HG03520 (cell line): Measurements from ENCODE around the gene CTNNA2.

Source experiments
- ATAC-seq: cut with Tn5 transposase; IDR thresholded peaks from one replicate; pipeline ENCODE4 v1.9.1; 2021; ENCODE audit warnings: mild to moderate bottlenecking, moderate library complexity; ENCODE audit not compliant: unreplicated experiment

The CTNNA2 gene

DNA sequence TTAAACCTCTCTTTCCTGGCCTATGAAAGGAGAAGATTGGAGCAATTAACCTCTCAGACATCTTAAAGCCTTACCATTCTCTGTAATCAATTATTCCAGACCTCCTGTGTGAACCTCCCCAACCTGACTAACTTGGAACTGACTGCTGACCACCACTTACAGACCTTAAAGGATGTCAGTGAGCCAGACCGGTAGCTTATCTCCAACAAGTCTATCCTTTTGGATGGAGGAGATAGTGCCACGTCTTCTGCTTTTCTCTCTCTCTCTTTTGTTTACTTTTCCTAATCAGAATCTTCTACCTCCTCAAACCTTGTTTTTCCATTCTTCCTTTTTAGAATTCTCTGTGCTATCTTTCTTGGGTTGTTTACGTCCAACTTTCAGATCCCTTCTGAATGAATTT is 734.5 kb downstream of the CTNNA2 start:
- no peak for ATAC-seq

DNA sequence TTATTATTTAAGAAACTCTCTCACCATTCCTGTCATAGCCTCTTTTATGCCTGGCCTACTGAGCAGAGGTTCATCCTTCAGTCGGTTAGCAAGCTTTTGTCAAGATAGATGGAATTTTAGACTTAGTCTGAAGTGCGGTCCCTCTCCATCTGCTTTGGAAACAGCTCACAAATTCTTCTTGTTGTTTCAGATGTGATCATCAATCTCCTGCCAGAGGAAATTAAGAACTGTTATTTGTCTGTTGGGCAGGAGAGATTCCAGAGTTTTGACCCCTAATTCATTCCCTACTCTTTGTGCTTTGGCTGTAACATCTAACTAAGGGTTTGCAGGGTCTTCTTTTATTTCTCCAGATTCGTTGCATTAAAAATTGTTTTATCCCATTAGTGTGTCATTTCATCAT is 735.3 kb downstream of the CTNNA2 start:
- no peak for ATAC-seq

DNA sequence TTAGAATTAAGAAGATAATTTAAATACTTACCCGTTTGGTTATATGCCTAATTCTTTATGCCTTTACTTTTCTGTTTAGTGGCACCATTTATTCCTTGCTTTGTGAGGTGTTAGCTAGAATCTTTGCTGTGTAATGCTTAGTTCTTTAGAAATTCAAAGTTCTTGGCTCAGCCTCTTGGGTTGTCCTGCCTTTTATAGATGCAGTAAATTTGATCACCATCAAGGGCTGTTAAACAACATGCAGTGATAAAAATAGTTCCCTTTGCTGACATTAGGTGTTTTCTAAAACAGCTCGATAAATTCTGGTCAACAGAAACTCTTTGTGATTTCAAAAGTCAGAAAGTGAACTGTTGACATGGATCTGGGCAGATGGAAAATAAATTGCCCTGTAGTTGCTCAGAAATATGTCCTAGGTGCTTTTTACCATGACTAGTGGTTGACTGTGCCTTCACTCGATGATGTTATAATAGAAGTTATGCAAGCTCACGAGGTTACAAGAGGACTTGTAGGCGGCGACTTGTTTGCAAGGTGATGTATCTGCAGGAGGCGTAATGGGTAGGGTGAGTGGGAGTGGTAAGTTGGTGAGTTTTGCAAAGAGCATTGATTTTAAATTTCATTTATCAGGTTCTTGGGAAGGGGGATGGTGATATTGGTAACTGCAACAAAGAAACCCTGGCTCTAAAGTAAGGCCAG is 739.6 kb downstream of the CTNNA2 start:
- ATAC-seq: no peak

DNA sequence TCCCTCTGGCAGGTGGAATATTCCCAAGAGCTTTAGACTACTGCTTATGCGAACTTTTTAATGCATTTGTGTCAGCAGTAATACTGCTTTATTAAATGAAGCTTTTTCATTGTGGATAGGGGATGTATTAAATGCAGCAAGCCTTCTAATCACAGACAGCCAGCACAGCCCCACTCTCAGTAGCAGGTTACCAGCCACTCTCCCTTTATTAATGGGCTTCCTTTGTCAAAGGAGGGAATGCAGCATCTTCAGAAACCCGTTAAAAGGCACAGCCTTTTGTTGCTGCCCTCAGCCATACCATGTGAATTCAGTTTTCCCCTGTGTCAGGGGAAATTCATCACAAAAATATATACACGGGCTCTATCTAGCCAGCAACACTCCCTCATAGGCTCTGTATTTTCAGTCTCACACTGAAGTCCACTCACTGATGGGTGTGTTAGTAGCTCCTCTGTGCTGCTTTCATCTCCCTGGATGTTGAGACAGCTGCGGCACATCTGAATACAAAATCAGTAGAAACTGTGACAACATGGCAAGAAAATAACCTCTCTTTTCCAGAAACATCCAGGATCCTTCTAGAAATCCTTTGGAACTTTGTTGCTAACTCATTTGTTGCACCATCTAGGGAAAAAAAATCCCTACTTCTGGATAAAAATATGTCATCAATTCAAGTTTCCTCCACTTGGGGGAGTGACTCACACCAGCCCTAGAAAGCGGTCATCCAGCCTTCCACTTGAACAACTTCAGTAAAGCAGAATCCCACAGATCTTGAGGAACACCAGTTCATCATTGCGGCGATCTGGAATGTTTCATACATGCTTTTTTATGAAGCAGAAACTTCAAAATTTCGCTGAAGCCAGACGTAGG is 743.3 kb downstream of the CTNNA2 start:
- ATAC-seq: no peak

DNA sequence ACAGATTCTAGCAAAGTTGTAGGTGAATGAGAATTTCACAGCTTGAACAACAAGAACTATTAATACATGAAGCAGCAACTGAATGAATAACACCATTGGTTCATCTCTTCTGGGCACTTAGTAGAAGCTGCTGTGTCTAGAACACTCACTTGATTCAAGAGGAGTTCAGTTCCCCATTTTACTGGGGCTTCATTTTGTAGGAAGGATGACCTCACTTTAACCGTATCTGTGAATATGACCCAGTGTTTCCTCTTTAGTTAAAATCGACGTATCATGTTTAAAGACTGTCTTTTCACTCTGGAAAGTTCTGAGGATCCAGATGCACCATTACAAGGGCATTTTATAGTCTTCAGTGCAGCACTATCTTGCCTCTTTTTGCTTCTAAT is 743.9 kb downstream of the CTNNA2 start:
- no peak for ATAC-seq

DNA sequence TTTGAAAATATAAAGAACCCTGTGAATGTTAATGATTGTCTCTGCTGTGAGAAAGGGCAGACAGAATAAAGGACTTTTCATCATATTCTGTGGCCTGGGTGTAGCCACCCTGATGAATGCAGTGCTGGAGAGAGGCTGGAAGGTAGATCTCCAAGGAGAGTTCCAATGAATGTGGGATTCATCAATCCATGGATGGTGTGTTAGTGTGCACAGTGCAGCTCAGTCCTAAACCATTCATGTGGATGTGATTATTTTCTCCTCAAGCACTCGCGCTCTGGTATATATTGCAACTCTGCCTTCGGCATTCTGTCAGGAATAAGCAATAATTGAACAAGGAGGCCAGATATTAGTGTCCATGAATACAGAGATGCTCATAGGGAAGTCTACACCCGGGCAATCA is 744.6 kb downstream of the CTNNA2 start:
- ATAC-seq: no peak

DNA sequence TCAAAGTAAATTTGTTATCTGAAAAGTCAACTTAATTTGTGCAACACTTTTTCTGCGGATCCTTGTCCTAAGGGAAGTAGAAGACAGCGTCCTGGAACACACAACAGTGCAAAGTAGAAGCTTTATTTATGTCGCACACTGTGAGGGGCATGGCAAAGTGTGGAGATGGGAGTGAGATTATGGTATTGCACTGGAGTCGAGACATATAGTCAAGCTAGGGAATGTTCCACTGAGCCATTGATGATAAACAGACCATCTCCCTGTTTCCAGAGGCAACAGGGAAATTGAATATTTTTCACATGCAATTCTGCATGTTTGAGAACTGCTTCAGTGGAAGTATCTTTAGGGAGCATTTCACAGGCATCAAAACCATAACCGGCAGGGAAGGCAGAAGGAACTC is 745.5 kb downstream of the CTNNA2 start:
- ATAC-seq: no peak

DNA sequence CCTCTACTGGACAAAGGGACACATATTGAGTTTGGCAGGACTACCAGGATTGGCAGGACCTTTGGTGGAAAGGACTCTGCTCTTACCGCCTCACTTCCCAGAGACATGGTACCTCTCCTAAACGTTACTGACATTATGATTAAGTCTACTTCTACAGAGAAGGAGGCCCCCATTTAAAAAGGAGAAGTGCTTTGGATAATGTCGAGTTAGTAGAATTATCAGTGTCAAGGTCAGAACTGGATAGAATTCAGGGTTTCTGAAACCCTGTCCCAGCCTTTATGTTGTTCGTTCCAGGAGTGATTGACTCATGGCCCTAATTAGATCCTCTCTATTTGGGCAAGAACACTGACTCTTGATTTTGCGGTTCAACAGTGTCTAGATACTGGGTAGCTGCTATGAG is 745.9 kb downstream of the CTNNA2 start:
- no peak for ATAC-seq

DNA sequence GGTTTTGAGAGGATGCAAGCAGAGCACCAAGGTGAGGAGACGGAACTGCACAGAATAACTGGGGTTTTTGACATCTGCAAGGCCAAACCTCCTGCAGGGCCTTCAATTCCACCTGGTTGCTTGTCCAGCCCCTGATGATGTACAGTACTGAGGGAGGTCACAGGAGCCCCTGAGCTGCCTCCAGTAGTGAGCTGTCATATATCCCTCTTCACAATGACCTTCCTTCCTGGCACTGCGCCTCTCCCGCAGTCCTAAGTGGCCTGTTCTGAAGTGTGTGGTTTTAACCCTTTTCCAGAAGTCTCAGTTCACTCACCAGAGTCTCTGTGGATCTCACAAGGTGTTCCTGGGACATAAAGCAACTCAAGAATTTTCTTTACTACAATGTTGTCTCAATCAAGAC is 746.4 kb downstream of the CTNNA2 start:
- no peak for ATAC-seq

DNA sequence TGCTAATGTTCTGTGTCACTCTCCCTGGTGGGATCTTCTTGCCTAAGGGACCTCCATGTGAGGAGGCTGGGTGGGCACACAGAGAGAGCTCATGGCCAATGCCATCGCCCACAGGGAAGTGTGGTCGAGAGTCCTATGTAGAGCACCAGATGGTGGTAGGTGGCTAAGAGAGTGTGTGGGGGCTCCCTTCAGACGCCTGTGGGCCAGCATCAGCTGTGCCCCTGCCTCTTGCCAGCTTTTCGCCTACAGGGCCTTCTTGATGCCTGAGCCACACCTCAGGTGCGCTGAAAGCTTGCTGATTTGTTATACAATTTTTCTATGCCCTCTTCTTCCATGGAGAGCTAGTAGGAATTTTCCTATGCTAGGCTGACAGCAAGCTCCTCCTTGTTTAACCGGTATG is 753.4 kb downstream of the CTNNA2 start:
- no peak for ATAC-seq

DNA sequence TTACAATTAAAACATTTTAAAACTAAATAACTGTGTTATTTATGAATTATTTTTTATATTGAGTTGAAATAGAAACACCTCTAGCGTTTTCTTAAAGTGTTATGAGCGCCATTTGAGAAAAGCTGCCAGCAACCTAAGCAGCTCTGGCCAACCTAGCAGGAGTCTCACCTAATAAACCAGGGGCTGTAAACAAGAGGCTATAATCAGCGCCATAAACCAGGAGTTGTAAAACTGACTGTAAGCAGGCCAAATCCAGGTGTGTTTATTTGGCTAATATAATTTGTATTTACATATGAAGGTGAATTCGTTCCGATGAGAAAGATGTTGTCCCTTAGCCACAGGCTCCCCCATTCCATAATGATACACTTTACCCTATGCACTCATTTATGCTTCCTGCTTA is 757.0 kb downstream of the CTNNA2 start:
- no peak for ATAC-seq

DNA sequence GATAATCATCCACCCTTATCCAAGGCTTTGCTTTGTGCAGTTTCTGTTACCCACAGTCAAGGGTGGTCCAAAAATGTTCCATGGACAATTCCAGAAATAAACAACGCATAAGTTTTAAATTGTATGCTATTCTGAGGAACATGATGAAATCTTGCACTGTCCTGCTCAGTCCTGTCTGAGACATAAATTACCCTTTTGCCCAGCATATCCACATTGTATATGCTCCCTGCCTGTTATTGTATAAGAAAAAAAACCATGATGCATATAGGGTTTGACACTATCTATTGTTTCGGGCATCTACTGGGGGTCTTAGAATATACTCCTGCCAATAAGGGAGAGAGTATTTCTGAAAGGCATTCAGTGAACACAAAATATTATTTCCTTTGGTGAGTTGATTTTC is 767.7 kb downstream of the CTNNA2 start:
- no peak for ATAC-seq

DNA sequence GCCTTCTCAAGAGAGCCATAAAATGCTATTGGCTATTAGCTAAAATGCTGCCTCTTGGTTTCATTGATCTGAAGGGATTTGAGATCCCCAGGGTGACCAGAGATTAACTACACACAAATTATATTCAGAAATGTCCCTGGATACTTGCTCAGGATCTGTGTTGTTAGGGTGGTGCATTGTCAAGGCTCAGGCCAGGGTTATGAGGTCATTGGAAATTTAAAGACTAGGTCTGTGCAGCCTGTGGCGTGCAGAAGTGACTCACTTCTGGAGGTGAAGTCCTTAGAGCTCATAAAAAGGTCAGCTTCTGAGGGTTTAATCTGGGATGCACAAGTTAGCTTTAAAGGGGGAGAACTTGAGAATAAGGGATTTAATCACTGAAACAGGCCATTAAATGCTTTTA is 768.2 kb downstream of the CTNNA2 start:
- no peak for ATAC-seq

DNA sequence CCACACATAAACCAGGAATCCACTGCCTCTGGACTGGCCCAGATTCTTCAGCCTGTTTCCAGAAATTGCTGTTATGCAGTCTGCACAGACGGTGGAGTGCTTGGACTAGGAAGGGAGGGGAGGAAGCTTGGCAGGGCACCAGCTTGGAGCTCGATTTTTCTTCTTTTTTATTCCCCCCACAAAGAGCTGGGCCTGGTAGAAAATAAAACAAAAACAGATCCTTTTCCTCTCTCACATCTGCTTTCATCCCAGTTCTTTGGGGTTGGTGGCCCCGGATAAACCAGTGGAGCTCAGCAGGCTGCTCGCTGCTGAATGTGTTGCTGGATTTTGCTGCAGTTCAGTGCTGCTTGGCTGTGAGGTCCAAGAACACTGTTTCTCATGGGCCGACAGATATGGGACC is 775.7 kb downstream of the CTNNA2 start:
- ATAC-seq: no peak

DNA sequence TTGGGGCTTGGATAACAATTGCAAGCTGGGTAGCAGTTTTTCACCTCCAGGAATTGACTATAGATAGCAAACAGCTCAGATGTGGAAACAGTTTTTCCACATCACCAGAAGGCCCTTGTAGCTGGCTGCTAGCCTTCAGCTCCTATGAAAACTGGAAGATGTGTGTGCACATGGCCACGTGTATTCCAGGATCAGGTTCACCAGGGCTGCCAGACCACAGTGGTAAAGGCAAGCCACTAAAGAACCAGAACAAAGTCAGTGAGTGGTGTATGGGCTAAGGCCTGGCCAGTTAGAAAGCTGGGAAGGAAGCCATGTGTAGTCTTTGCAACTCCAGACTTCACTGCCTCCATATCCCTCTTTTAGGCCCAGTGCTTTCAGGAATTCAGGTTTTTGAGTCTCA is 778.8 kb downstream of the CTNNA2 start:
- no peak for ATAC-seq

DNA sequence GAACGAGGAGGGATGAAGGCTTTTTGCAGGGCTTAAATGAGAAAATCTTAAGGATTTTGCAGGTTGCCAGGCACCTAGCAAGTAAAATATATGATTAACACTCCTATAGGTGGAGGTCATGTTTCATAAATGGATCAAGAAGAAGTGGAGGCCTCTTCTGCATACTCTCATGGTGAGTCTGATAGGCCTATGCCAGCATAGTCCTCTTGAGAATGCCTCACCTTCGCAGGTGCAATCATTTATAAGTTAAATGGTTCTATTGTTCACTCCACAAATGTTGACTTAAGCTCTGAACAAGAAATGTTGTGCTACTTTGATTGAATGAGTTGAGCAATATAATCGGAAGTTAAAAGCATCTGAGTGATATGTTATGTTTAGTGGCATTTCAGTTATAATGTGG is 779.6 kb downstream of the CTNNA2 start:
- ATAC-seq: no peak

DNA sequence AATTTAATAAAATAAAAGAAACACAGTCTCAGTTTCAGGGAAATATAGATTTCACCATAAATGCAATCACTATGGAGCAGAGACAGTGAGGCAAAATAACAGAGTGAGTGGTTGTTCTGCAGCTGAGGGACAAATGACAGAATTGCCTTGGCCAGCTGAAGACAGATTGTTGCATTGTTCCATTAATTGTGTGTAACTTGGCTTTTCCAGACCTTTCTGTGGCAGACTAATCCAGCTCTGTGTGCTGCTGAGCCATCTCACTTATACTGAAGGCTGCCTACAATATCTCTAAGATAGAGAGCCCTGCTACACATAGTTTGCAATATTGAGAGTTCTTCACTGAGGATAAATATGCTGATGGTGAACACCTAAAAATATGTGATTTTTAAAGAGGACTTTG is 780.2 kb downstream of the CTNNA2 start:
- no peak for ATAC-seq

DNA sequence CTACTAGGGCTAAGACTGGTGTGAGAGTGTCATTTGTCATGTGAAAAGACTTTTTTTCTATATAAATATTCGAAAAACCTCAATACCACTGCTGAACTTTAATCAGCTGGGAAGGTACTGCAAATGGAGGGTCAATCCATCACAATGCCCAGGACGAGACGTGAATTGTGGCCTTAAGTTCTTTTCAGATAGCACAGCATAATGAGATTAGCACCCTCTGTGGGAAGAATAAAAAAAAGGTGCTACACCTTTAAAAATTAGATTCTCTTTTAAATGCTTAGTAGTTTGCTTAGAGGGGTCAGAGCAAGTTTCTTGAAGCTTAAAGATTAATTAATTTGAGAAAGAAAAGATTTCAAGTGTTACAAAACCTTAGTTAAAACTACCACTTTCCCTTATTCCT is 786.1 kb downstream of the CTNNA2 start:
- ATAC-seq: no peak

DNA sequence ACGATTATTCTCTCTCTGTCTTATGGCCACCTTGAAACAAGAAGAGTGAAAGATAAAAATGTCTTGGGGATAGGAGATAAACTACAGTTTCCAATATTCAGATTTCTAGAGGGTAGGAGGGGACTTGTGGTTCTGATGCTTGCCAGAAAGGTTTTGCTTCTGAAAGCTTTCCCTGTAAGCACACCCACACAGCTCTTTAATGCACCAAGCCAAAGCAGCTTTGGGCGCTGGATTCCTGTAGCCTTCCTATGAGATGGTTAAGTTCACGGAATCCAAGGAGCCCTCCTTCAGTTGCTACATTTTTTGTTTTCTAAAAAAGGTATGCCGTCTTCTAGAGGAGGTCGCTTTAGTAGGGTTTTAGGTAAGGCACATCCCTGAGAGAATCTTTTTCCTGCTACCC is 786.8 kb downstream of the CTNNA2 start:
- no peak for ATAC-seq

DNA sequence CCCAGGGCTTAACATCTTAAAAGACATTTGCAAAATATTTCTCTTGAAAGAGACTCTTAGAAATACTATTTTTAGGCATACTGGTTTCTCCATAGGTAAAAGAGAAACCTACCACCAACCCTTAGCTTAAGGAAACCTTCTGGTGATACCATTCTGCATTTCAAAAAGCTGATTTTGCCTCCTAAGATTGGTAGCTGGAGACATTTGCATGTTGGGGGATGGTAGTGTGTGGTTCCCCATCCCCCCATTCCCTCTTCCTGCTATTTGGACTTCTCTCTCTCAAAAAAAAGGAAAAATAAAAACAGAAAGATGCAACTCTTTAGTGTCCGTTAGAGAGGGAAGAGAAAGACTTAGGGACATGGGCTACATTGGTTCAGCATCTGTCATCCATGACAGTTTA is 787.5 kb downstream of the CTNNA2 start:
- no peak for ATAC-seq

DNA sequence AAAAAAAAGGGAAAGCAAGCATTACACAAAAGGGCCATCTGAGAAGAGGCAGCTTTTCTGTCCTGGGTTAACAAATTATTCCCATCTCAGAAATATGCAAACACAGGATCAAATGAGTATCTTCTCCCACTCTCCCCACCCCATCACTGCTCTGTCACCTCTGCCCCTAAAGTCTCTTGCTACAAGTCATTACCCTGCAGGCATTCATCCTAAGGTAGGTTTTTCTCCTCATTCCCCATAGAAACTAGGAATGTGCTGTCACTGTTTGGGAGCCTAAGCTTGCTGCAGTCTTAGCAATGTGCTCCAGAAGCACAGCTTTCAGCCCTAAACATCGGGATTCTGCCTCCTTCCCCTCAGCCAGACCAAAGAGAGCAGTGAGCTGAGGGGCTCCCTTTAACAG is 788.1 kb downstream of the CTNNA2 start:
- no peak for ATAC-seq

DNA sequence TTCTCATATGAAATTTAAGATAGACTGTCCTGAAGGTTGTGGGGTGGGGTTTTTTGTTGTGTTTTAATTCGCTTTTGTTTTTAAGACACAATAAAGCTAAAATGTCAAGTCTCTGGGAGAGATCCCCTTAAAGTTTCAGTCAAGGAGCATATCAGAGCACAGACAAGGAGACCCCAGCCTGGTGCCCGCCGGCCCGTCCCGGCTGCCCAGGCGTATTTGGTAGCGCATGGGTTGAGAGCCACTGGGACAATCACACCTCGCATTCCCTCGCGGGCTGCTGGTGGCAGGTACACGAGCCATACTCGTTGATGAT is 789.1 kb downstream of the CTNNA2 start:
- ATAC-seq: no peak
